RPMI7951 (cell line): ENCODE data around the gene UCKL1. TPM values are rescaled to one million over a fixed set of nuclear protein-coding genes. Genes with fewer than 3 reads are reported as not detected.
"Not testable (repeated sequence)": the region's sequence is repeated elsewhere in the genome, so short reads cannot be mapped to it uniquely, and the experiment has no call there.

Experiments
- DNase-seq: peaks from one replicate; pipeline ENCODE4 v3.0.0-alpha.2; 2012; ENCODE audit warnings: low read depth
- total RNA-seq: library from RNA; depleted of rRNA; stranded (reverse); fragments of >200 nt; shearing (Covaris generic); gene quantifications from 2 replicates; pipeline ENCODE4 v1.2.3, GENCODE V29; 2014

The UCKL1 gene
- total RNA-seq, 1 experiment from 2014 or later = 23.1 TPM

GRCh38 chr20:63942969-63943807 lies 13.0 kb downstream of the UCKL1 start:
- DNase-seq = no peak

GRCh38 chr20:63942250-63942951 lies 13.8 kb downstream of the UCKL1 start:
- DNase-seq = no peak

GRCh38 chr20:63941282-63942081 lies 14.7 kb downstream of the UCKL1 start:
- DNase-seq = no peak

DNA sequence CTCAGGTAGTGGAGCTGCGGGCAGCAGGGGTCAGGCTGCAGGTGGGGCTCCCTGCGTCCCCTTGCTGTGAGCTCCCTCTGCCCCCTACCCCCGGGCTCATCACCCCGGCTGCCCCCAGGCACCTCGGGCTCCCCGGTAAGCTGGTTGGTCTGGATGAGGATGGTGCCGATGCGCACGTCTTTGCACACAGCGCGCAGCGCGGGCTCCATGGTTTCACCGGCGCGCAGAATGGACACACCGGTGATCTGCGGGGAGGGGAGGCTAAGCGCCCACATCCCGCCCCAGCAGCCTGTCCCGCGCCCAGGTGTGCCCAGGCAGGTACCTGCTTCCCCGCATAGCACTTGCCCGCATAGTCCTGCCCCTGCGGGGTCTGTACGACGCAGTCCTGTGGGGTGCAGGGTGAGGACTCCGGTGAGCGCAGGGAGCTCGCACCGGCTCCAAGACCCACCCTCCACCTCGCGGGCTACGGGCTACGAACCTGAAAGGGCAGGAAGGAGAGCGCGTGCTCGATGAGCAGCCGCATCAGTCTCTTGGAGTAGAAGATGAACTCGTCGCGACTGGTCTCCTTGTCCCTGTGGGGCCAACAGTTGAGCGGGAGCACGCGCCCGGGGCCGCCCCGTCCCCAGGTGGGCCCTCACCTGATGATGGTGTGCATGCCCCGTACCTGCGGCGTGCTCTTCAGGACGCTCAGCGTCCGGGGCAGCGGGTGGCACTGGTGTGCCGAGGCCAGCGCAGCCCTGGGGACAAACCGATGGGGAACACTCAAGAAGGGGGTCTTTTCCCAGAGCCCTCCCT lies 15.5 kb downstream of the UCKL1 start:
- DNase-seq = no peak

GRCh38 chr20:63940071-63940471 lies 16.1 kb downstream of the UCKL1 start:
- no peak for DNase-seq

- DNase-seq = no peak
Observed at GRCh38 chr20:63939061-63939935, 16.9 kb downstream of the UCKL1 start.

DNA sequence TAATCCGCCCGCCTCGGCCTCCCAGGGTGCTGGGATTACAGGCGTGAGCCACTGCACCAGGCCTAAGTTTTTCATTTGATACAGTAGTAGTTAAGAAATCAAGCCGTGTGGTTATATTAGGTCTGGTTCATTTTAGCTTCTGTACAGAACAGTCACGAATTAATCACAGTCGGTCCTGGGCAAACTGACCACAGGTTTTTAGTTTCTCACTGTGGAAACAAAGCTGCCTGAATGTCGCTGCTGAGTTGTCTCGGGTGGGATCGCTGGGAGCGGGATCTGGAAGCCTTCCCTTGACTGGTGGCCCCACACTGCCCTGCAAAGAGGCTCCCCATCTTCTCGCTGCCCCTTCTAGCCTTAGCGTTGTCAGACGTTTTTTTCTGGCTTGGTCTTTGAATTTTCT lies 18.6 kb downstream of the UCKL1 start:
- no peak for DNase-seq

GRCh38 chr20:63935447-63935846 lies 20.8 kb downstream of the UCKL1 start:
- no peak for DNase-seq

DNA sequence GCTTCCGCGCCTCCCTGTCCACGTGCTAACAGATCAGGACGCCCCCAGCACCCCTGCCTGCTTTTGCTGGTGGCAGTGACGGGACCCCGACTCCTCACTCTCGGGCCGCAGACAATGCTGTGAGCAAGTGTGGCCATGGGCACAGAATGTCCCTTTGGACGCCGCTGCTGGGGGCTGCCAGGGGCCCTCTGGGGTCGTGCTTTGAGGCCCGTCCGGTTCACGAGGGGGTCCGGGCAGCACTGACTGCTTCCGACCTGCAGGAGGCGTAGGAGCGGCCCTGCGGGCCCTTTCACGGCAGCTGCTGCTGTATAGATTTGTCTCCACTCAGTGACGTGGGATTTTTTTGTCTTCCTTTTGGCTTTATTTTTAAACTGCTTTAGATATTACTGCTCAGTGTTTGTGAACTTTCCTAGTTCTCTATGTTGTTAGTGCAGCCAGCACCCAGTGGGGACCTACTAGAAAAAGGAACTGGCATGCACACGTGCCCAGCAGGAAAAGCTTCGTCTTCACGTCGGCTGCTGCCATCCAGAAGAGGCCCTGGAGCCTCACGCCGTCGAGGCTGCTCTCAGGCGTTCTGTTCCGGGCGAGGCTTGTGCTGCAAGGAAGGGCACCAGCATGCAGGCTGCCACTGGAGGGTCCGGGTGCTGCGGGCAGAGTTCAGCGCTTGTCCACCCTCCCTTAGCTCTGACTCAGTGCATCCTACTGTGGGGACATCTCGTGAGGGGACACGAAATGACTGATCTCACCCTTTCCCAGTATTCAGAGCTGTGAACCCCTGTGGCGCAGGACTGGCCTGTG lies 21.7 kb downstream of the UCKL1 start:
- DNase-seq = no peak

DNA sequence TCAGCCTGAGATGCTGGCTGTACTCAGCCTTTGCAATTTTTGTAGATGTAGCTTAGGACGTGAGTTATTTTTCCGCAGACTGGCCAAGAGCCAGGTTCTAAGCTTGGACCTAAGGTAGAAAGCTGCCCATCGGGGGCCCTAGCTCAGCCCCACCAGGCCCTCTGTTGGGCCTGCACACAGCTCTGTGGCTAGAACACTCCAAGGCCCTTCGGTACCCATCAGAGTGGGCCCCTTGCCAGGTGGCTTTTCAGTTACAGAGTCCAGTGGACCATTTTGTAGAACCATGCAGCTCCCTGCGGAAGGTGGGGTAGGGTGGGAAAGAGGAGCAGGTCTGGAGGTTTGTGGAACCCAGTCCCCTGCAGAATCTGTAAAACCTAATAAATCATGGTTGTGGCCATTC lies 22.6 kb downstream of the UCKL1 start:
- DNase-seq = no peak

DNA sequence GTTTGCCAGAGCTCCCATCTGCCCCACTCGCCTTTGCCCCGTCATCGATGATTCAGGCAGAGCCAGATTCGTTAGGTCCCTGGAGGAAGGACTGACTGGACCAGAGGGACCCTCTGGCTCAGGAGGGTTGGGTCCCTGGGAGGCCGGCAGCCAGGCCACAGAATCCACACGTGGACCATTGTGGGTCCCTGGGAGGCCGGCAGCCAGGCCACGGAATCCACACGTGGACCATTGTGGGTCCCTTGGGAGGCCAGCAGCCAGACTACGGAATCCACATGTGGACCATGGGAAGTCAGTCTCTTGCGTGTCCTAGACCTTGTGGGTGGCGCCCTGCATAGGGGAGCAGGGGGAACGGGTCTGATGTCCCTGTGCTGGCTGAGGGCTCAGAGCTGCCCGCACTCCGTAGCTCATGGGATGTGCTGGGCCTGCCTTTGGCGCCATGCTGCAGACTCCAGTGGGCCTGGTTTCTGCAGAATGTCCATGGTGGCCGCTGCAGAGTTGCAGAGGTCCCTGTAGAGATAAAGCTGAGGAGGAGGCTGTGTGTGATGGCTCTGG lies 23.5 kb downstream of the UCKL1 start:
- no peak for DNase-seq

- no peak for DNase-seq
Observed at GRCh38 chr20:63931735-63932134, 24.5 kb downstream of the UCKL1 start.

- DNase-seq = no peak
Observed at GRCh38 chr20:63930971-63931553, 25.2 kb downstream of the UCKL1 start.

DNA sequence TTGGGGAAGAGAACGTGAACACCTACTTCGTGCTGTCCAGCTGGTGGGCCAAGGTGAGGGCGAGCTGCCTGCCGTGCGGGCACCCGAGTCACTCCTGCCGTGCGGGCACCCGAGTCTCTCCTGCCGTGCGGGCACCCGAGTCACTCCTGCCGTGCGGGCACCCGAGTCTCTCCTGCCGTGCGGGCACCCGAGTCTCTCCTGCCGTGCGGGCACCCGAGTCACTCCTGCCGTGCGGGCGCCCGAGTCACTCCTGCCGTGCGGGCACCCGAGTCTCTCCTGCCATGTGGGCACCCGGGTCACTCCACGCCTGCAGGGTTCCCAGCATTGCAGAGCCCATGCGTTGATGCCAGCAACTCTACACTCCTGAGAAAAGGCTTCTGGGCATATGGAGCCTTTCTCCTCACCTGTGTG lies 26.7 kb downstream of the UCKL1 start:
- DNase-seq = not testable (repeated sequence)

- DNase-seq = no peak
Observed at GRCh38 chr20:63929071-63929470, 27.1 kb downstream of the UCKL1 start.

DNA sequence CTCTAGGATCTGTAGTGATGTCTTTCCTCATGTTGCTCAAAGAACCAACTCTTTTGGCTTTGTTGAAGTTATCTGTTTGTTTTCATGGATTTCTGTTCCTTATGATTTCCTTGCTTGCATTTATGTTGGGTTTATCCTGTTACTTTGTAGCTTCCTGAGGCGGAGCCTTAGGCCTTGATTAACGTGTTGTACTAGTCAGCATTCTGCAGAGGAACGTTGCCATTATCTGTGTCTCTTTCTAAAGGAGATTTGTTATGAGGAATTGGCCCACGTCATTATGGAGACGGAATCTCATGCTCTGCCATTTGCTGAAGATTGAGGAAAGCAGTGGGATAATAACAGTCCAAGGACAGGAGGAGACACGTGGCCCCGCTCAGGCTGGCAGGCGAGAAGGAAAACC lies 29.9 kb downstream of the UCKL1 start:
- no peak for DNase-seq

DNA sequence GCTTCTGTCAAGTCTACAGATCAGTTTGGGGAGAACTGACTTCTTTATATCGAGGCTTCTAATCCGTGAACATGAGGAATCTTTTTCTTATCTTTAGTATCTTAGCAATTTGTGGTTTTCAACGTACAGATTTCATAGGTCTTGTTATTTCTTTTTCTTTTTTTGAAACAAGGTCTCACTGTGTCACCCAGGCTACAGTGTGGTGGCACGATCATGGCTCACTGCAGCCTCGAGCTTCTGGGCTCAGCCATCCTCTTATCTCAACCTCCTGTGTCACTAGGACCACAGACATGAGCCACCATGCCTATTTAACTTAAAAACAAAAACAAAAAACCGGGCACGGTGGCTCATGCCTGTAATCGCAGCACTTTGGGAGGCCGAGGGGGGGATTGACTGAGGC lies 32.0 kb downstream of the UCKL1 start:
- no peak for DNase-seq

DNA sequence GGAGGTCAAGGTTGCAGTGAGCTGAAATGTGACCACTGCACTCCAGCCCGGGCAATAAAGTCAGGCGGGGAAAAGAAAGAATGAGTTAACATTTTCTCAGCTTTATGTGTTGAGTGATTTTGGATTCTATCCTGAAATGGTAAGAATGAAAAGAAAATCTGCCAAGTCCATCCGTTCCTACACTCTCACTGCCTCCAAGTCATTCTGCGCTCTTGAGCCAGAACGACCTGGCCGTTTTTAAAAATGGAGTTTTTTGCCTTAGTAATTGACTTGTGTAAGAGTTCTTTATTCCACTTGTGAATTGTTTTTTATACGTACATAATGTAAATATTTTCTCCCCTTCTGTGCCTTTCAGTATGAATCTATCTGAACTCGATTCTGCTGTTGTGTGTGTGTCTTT lies 32.6 kb downstream of the UCKL1 start:
- DNase-seq = no peak

- DNase-seq = no peak
Observed at GRCh38 chr20:63920226-63920625, 36.0 kb downstream of the UCKL1 start.
